ENCODE measurements around the gene KLF11. TPM values are rescaled to one million over a fixed set of nuclear protein-coding genes. Genes with fewer than 3 reads are reported as not detected.
A peak's percentile ranks its signal among the peaks of the same experiment; 100 is the strongest.

Gene KLF11
- total and polyA plus RNA-seq, 8 donors = 4.1 to 21.6 (median 12.0) TPM

GRCh38 chr2:10076511-10076910 lies 33.2 kb downstream of the KLF11 start:
- no peak for DNase-seq
- H3K27ac ChIP-seq = no peak overlapping the region
- no peaks in the 10 kb centered on the region for H3K36me3 ChIP-seq
- peaks cover 11 to 46% (median 31%) of the 10 kb centered on the region in 4 donors for H3K4me1 ChIP-seq
- intact Hi-C loops (cut with DNase I; ENCODE audit: low total_unique reads) = no loop called here
- TF ChIP-seq EP300 (IDR thresholded peaks at IDR 0.05) (no peak), CTCF (IDR thresholded peaks at IDR 0.05) (no peak), POLR2A (IDR thresholded peaks at IDR 0.05) (no peak), POLR2AphosphoS5 (IDR thresholded peaks at IDR 0.05) (no peak)
- WGBS, 5 donors = 81 to 85% (median 84%) methylated on average over 13 of the region's 13 CpGs
- H3K9me3 ChIP-seq = no peaks in the 10 kb centered on the region
- H3K4me3 ChIP-seq = no peak overlapping the region
- peaks cover 0 to 83% (median 34%) of the 10 kb centered on the region in 3 donors for H3K27me3 ChIP-seq

GRCh38 chr2:10076988-10077527 lies 33.7 kb downstream of the KLF11 start:
- 78 to 88% (median 81%) methylated on average over 5 of the region's 5 CpGs for WGBS, 5 donors
- Histone ChIP-seq H3K36me3 (no peaks in the 10 kb centered on the region), H3K27me3 (peaks cover 0 to 88% (median 39%) of the 10 kb centered on the region in 3 donors), H3K27ac (no peak overlapping the region), H3K9me3 (no peaks in the 10 kb centered on the region), H3K4me3 (no peak overlapping the region), H3K4me1 (peaks cover 11 to 46% (median 31%) of the 10 kb centered on the region in 4 donors)
- DNase-seq = no peak
- TF ChIP-seq POLR2A (IDR thresholded peaks at IDR 0.05) = no peak
- intact Hi-C loops (cut with DNase I; ENCODE audit: low total_unique reads) = no loop called here

GRCh38 chr2:10078001-10078400 lies 34.7 kb downstream of the KLF11 start:
- no peak for DNase-seq
- Histone ChIP-seq H3K4me3 (no peak overlapping the region), H3K27me3 (peaks cover 0 to 92% (median 39%) of the 10 kb centered on the region in 3 donors), H3K9me3 (no peaks in the 10 kb centered on the region), H3K27ac (peak overlapping the region in 1 of 5 donors; percentile 91), H3K4me1 (peaks cover 8 to 41% (median 27%) of the 10 kb centered on the region in 4 donors), H3K36me3 (no peaks in the 10 kb centered on the region)
- TF ChIP-seq POLR2AphosphoS5 (IDR thresholded peaks at IDR 0.05) (no peak), EP300 (IDR thresholded peaks at IDR 0.05) (no peak), POLR2A (IDR thresholded peaks at IDR 0.05) (no peak), CTCF (IDR thresholded peaks at IDR 0.05) (no peak)
- 82 to 89% (median 85%) methylated on average over 7 of the region's 7 CpGs for WGBS, 5 donors
- intact Hi-C loops (cut with DNase I; ENCODE audit: low total_unique reads) = no loop called here

GRCh38 chr2:10078704-10079265 lies 35.4 kb downstream of the KLF11 start:
- H3K4me3 ChIP-seq = peak overlapping the region; percentile 54 to 69 (median 62)

More at GRCh38 chr2:10078704-10079265, 35.4 kb downstream of the KLF11 start:
- H3K4me1 ChIP-seq = peaks cover 8 to 36% (median 26%) of the 10 kb centered on the region in 4 donors
- intact Hi-C loops (cut with DNase I; ENCODE audit: low total_unique reads) = no loop called here
- H3K27ac ChIP-seq = peak overlapping the region in 4 of 5 donors; percentile 61 to 91 (median 78)
- no peaks in the 10 kb centered on the region for H3K36me3 ChIP-seq
- DNase-seq = no peak
- H3K9me3 ChIP-seq = no peaks in the 10 kb centered on the region
- no peak for TF ChIP-seq POLR2AphosphoS5 (IDR thresholded peaks at IDR 0.05)
- no peak for TF ChIP-seq EP300 (IDR thresholded peaks at IDR 0.05)
- TF ChIP-seq CTCF (IDR thresholded peaks at IDR 0.05) = no peak
- TF ChIP-seq POLR2A (IDR thresholded peaks at IDR 0.05) = no peak
- peaks cover 0 to 92% (median 46%) of the 10 kb centered on the region in 3 donors for H3K27me3 ChIP-seq
- WGBS, 5 donors = 30 to 39% (median 34%) methylated on average over 12 of the region's 12 CpGs

Measured in stomach (tissue), 9 donors.